Adrenal gland (tissue), 12 donors: ENCODE data around the gene SH2D2A. TPM values are rescaled to one million over a fixed set of nuclear protein-coding genes. Genes with fewer than 3 reads are reported as not detected.

ENCODE experiments used
- DNase-seq, 7 donors: peaks; one replicate each; pipeline ENCODE4 v3.0.0-alpha.2; 2019 to 2020
- H3K27ac ChIP-seq, 5 donors: fragments of 200-600 bp; sonication (generic) in 4 of 5; 1 replicate in 3 of 5; 2 replicates in 2 of 5; pipeline versions ENCODE4 v1.5.1 to v1.8.0; 2016 to 2020; ENCODE audit warnings: mild to moderate bottlenecking in 1 of 5
- H3K27me3 ChIP-seq: fragments of 200-600 bp; 2 replicates; pipeline ENCODE4 v1.8.0; 2021
- H3K36me3 ChIP-seq, 2 donors: fragments of 200-600 bp; replicated peaks in 1 of 2; 1 replicate in 1 of 2; 2 replicates in 1 of 2; pipeline versions ENCODE4 v1.5.1 to v1.8.0; 2018 to 2022
- H3K4me1 ChIP-seq, 2 donors: fragments of 200-600 bp; replicated peaks in 1 of 2; 1 replicate in 1 of 2; 2 replicates in 1 of 2; pipeline versions ENCODE4 v1.5.1 to v1.8.0; 2018 to 2021
- H3K4me3 ChIP-seq, 4 donors: fragments of 200-600 bp; sonication (generic) in 3 of 4; one replicate each; pipeline ENCODE4 v1.5.1; 2016 to 2018
- H3K9me3 ChIP-seq, 3 donors: fragments of 200-600 bp; sonication (generic) in 1 of 3; replicated peaks in 1 of 3; 1 replicate in 2 of 3; 2 replicates in 1 of 3; pipeline versions ENCODE4 v1.5.1 to v1.8.0; 2016 to 2021
- POLR2A ChIP-seq, 2 donors: fragments of 450-650 bp; IDR thresholded peaks; one replicate each; pipeline ENCODE4 v1.6.1; 2017; ENCODE audit warnings: antibody characterized with exemption in 2 of 2, mild to moderate bottlenecking in 2 of 2, moderate library complexity in 1 of 2
- WGBS, 4 donors: extraction: QIAGEN DNeasy Blood & Tissue Kit in 2 of 4; methylation state at CpG; one replicate each; pipeline versions ENCODE4 v1.1.5 to v1.1.7; 2013 to 2017; 5-methylcytosine and 5-hydroxymethylcytosine counted together
- intact Hi-C, 2 donors: fragments of 100-400 bp; cut with DNase I; formaldehyde crosslinking; loops; one replicate each; pipeline versions ENCODE4 v1.14.1 to v1.15.0; 2022 to 2023
- polyA plus RNA-seq, 3 donors: library from polyadenylated mRNA; stranded (reverse); fragments of 200-250 nt in 2 of 3; fragments of 350-450 nt in 1 of 3; fragmentation: Illumina TruSeq in 1 of 3; extraction: RNeasy Lipid Tissue Mini Kit (QIAGEN cat#74804) in 1 of 3; gene quantifications; one replicate each; pipeline ENCODE4 v1.2.3, GENCODE V29; 2013 to 2014
- total RNA-seq, 9 donors: library from RNA; depleted of rRNA in 4 of 9; stranded (reverse); fragments of >200 nt in 4 of 9; fragments of 120-200 nt in 1 of 9; fragmentation: NEBNext Ultra II Directional in 1 of 9; extraction: Animal tissue kit (Norgen Biotek cat#: 25700) in 1 of 9; gene quantifications; one replicate each; pipeline versions ENCODE4 v1.1.0 to v1.2.4, GENCODE V29; 2013 to 2023
- TF ChIP-seq, protein P1 (sequence below), 6 experiments: fragments of 450-650 bp in 4 of 6; fragments of 200-600 bp in 2 of 6; sonication (generic) in 1 of 6; IDR thresholded peaks; 1 replicate in 5 of 6; 2 replicates in 1 of 6; pipeline versions ENCODE4 v1.5.1 to v1.8.0; 2016 to 2021; ENCODE audit warnings: antibody characterized with exemption in 6 of 6, mild to moderate bottlenecking in 2 of 6, moderate library complexity in 1 of 6
- donor health status: healthy with polysubstance abuse.
- donor health status: Bipolar disorder and iron deficiency.
- donor health status: DM: yes; HTN: yes; CAD: no.
- donor health status: DM: no; HTN: no; CAD: no.
- donor health status: DM: no; HTN: no; CAD: no.
- donor health status: DM: yes; HTN: yes; CAD: no.

Gene SH2D2A
- total and polyA plus RNA-seq, 12 donors = 0.11 to 4.8 (median 2.1) TPM; not detected in 1

DNA sequence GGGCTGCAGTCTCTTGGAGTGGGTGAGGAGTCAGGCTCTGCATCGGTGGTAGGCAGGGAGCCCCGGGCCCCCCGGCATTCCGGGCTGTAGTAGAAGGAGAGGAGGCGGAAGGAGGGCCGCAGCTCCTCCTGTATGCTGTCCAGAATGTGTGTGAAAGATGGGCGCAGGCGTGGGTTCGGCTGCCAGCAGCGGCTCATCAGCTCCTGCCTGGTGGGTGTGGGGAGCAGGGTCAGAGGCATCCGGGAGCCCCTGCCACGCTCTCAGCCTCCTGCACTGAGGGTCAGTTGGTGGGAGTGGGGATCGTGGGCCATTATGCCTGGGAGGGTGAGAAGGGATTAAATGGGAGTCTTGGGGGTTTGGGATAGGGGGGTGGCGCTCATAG lies 24.2 kb upstream of the SH2D2A start:
- TF ChIP-seq POLR2A (IDR thresholded peaks at IDR 0.05) = no peak
- TF ChIP-seq, protein P1, sequence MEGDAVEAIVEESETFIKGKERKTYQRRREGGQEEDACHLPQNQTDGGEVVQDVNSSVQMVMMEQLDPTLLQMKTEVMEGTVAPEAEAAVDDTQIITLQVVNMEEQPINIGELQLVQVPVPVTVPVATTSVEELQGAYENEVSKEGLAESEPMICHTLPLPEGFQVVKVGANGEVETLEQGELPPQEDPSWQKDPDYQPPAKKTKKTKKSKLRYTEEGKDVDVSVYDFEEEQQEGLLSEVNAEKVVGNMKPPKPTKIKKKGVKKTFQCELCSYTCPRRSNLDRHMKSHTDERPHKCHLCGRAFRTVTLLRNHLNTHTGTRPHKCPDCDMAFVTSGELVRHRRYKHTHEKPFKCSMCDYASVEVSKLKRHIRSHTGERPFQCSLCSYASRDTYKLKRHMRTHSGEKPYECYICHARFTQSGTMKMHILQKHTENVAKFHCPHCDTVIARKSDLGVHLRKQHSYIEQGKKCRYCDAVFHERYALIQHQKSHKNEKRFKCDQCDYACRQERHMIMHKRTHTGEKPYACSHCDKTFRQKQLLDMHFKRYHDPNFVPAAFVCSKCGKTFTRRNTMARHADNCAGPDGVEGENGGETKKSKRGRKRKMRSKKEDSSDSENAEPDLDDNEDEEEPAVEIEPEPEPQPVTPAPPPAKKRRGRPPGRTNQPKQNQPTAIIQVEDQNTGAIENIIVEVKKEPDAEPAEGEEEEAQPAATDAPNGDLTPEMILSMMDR (IDR thresholded peaks at IDR 0.05) = no peak
- Histone ChIP-seq H3K27ac (no peak overlapping the region), H3K27me3 (peaks cover 29% of the 10 kb centered on the region), H3K4me3 (no peak overlapping the region), H3K9me3 (no peaks in the 10 kb centered on the region), H3K4me1 (peaks cover 0 to 3% of the 10 kb centered on the region in 2 donors), H3K36me3 (no peaks in the 10 kb centered on the region)
- intact Hi-C loops = loop anchor here in 1 of 2 donors (5.0 kb wide), 1 partner anchor 46 kb away; no protein-coding TSS in a partner anchor
- WGBS, 4 donors = 50 to 76% (median 55%) methylated on average over 6 to 14 of the region's 14 CpGs
- no peak for DNase-seq

DNA sequence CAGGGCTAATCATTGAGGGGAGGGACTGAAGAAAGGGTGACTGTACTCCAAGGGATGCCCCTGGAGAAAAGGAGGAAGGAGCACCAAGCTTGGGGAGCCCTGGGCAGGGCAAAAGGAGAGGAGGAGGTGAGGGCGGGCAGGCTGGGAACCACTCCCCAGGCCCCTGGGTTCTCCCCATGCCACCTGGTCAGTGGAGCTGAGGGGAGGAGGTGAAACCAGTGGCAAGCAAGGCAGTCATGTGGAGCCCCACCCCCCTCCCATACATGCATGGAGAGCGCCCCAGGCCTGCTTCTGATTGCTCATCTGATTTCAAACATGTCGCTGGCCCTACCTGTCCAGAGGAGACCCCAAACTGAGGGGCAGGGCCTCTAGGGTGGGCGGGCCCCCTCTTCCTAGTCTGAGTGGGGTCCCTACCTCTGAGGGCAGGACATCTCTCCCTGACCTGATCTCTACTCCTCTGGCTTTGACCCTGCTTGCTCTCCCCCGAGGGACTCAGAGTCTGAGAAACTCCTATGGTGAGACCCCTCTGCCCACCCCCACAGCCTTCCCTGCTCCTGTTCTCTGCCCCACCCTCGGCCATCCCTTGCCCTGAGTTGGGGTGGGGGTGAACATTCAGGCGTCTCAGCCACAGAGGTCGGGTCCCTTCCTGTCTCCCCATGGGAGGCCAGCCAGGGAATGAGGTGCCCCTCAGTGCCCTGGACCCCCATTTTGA lies 23.7 kb upstream of the SH2D2A start:
- no peaks in the 10 kb centered on the region for H3K36me3 ChIP-seq
- no peaks in the 10 kb centered on the region for H3K9me3 ChIP-seq
- TF ChIP-seq POLR2A (IDR thresholded peaks at IDR 0.05) = no peak
- TF ChIP-seq, protein P1 (IDR thresholded peaks at IDR 0.05) = no peak
- intact Hi-C loops = loop anchor here in 1 of 2 donors (5.0 kb wide), 1 partner anchor 47 kb away; no protein-coding TSS in a partner anchor
- H3K4me3 ChIP-seq = no peak overlapping the region
- 56 to 84% (median 69%) methylated on average over 3 to 8 of the region's 8 CpGs for WGBS, 4 donors
- no peak overlapping the region for H3K27ac ChIP-seq
- H3K4me1 ChIP-seq = peaks cover 0 to 3% of the 10 kb centered on the region in 2 donors
- DNase-seq = no peak
- H3K27me3 ChIP-seq = peaks cover 24% of the 10 kb centered on the region

DNA sequence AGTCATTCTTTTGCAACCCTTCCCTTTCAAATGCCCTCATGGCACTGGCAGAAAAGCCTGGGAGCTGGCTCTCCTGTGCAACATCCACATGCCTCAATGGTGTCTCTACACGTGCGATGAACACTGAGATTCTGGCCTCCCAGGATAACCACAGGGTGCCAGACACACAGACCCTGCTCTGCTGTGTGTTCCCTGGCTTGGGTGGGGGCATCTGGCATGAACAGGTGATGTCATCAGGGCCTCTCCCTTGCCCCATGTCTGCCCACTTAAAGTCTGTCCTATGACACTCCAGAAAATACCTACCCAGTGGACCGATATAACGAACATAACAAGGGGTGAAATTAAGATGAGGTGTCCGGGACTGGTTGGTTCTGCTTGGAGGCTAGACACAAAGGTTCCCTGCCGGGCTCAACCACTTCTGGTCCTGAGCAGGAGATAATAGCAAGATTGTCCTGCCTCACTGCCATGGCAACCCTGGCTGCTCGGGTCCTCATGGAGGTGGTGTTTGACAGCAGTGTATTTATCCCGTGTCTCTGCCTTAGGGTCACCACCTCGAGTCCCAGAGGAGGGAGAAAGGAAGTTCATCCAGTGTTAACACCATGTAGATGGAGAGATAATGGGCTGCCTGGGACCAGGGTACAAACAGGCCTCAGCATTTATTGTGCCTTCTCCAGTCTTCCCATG lies 22.9 kb upstream of the SH2D2A start:
- Histone ChIP-seq H3K4me3 (no peak overlapping the region), H3K36me3 (no peaks in the 10 kb centered on the region), H3K9me3 (no peaks in the 10 kb centered on the region), H3K27ac (no peak overlapping the region), H3K27me3 (peaks cover 17% of the 10 kb centered on the region), H3K4me1 (no peaks in the 10 kb centered on the region)
- TF ChIP-seq, protein P1 (IDR thresholded peaks at IDR 0.05) = no peak
- TF ChIP-seq POLR2A (IDR thresholded peaks at IDR 0.05) = no peak
- intact Hi-C loops = loop anchor here in 1 of 2 donors (5.0 kb wide), 1 partner anchor 48 kb away; no protein-coding TSS in a partner anchor
- WGBS, 4 donors = 23 to 37% (median 33%) methylated on average over 7 to 9 of the region's 9 CpGs
- DNase-seq = no peak

DNA sequence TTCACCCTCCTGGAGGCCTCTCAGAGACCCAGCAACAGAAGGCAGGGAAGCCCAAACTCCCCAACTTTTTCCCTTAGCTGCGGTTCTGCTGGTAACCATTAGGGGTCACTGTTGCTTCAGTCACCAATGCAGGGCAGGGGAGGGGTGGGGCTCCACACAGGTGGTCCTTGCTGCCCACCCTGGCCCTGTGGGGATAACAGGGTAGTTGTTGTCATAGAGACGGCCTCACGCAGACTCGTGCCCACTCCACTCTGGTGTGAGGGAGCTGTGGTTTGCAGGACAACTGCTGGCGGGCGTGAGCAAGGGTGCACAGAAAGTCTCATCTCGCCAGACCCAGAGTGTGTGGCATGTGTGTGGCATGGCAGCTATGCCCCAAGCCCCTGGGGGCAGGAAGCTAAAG lies 22.3 kb upstream of the SH2D2A start:
- WGBS, 4 donors = 0 to 34% (median 29%) methylated on average over 2 to 7 of the region's 7 CpGs
- H3K4me3 ChIP-seq = no peak overlapping the region
- TF ChIP-seq, protein P1 (IDR thresholded peaks at IDR 0.05) = peak; percentile 69 to 91 (median 82)
- no peak for TF ChIP-seq POLR2A (IDR thresholded peaks at IDR 0.05)
- H3K9me3 ChIP-seq = no peaks in the 10 kb centered on the region
- no peaks in the 10 kb centered on the region for H3K4me1 ChIP-seq
- DNase-seq = peak in 2 of 7 donors; percentile 29 to 46
- H3K36me3 ChIP-seq = no peaks in the 10 kb centered on the region
- H3K27ac ChIP-seq = no peak overlapping the region
- H3K27me3 ChIP-seq = peaks cover 12% of the 10 kb centered on the region
- intact Hi-C loops = no loop called here
